SK-N-SH treated with all-trans-retinoic acid at 6 μM for 48 hours (cell line): ENCODE measurements around the gene SCG2.

Source experiments
- ARNTL ChIP-seq: fragments of 450-650 bp; formaldehyde crosslinking; IDR thresholded peaks from 2 replicates; pipeline ENCODE4 v1.5.0; 2020; ENCODE audit warnings: low read depth, mild to moderate bottlenecking, moderate library complexity, borderline replicate concordance
- BACH2 ChIP-seq: fragments of 250-450 bp; sonication (Bioruptor Pico); IDR thresholded peaks from 2 replicates; pipeline ENCODE4 v1.9.0; 2021; ENCODE audit warnings: mild to moderate bottlenecking, borderline replicate concordance
- CREB5 ChIP-seq: fragments of 250-450 bp; sonication (Bioruptor Pico); IDR thresholded peaks from 2 replicates; pipeline ENCODE4 v1.5.1; 2020; ENCODE audit warnings: low read depth, mild to moderate bottlenecking, moderate library complexity
- CSRNP3 ChIP-seq: fragments of 250-450 bp; sonication (Bioruptor Pico); IDR thresholded peaks from 2 replicates; pipeline ENCODE4 v1.5.1; 2021; ENCODE audit warnings: mild to moderate bottlenecking, moderate library complexity
- RARB ChIP-seq: fragments of 250-450 bp; sonication (Bioruptor Pico); IDR thresholded peaks from 2 replicates; pipeline ENCODE4 v1.8.0; 2021; ENCODE audit warnings: mild to moderate bottlenecking, moderate library complexity
- TF ChIP-seq, protein P1 (sequence below): fragments of 250-450 bp; sonication (Bioruptor Pico); IDR thresholded peaks from 2 replicates; pipeline ENCODE4 v1.8.0; 2020; ENCODE audit warnings: mild to moderate bottlenecking, moderate library complexity, borderline replicate concordance

DNA sequence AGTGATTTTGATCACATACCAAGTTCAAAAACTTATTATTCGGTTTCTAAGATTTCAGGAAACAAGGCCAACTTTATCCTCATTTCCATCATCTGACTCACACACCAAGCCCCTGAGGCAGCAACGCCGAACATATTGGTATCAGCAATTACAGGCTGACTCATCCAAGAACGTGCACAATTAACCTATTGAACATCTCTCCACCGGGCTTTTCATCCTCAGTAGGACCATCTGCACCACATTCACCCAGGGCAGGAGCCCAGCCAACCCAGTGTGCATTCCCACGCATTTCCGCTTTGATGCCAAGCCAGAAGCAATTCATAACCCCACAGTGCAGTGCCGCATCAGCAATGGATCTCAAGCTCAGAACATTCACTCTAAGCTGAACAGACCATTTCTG lies 52.9 kb downstream of the SCG2 start:
- TF ChIP-seq CSRNP3 (CRISPR knock-in tag) (peak; percentile 4; the same call in 1 of the 2 replicates), ARNTL (no peak), CREB5 (CRISPR knock-in tag) (peak; percentile 75; the same call in 1 of the 2 replicates), RARB (CRISPR knock-in tag) (peak; percentile 80; the same call in 1 of the 2 replicates), BACH2 (CRISPR knock-in tag) (no peak)
- TF ChIP-seq, protein P1, sequence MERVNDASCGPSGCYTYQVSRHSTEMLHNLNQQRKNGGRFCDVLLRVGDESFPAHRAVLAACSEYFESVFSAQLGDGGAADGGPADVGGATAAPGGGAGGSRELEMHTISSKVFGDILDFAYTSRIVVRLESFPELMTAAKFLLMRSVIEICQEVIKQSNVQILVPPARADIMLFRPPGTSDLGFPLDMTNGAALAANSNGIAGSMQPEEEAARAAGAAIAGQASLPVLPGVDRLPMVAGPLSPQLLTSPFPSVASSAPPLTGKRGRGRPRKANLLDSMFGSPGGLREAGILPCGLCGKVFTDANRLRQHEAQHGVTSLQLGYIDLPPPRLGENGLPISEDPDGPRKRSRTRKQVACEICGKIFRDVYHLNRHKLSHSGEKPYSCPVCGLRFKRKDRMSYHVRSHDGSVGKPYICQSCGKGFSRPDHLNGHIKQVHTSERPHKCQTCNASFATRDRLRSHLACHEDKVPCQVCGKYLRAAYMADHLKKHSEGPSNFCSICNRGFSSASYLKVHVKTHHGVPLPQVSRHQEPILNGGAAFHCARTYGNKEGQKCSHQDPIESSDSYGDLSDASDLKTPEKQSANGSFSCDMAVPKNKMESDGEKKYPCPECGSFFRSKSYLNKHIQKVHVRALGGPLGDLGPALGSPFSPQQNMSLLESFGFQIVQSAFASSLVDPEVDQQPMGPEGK (CRISPR knock-in tag): peak; percentile 52; the same call in 1 of the 2 replicates
